Measurements from ENCODE around the gene DEFB112.

Gene DEFB112

GRCh38 chr6:50030777-50031562, 18.8 kb downstream of the DEFB112 start:
- H3K9ac ChIP-seq (ENCODE audit: insufficient read length): no peak overlapping the region
- TF ChIP-seq FOXP2 (optimal IDR thresholded peaks at IDR 0.05; ENCODE audit: control extremely low read depth, extremely low read length, insufficient read depth) (no peak), EZH2 (IDR thresholded peaks at IDR 0.05) (no peak), POLR2AphosphoS5 (IDR thresholded peaks at IDR 0.05; ENCODE audit: borderline replicate concordance, low read depth, low read length) (no peak)
- DNase-seq (ENCODE audit: low read depth, low spot score): no peak
- no peak overlapping the region for H3K27ac ChIP-seq
- no peaks in the 10 kb centered on the region for H3K9me3 ChIP-seq (ENCODE audit: low read depth, low read length)
- no peaks in the 10 kb centered on the region for H3K36me3 ChIP-seq (ENCODE audit: insufficient read depth, low read length)
- H3K4me3 ChIP-seq: no peak overlapping the region

GRCh38 chr6:50030350-50030749, 19.4 kb downstream of the DEFB112 start:
- Histone ChIP-seq H3K36me3 (ENCODE audit: insufficient read depth, low read length) (no peaks in the 10 kb centered on the region), H3K27ac (no peak overlapping the region), H3K9me3 (ENCODE audit: low read depth, low read length) (no peaks in the 10 kb centered on the region), H3K4me3 (no peak overlapping the region), H3K9ac (ENCODE audit: insufficient read length) (no peak overlapping the region)
- no peak for DNase-seq (ENCODE audit: low read depth, low spot score)
- no peak for TF ChIP-seq FOXP2 (optimal IDR thresholded peaks at IDR 0.05; ENCODE audit: control extremely low read depth, extremely low read length, insufficient read depth)
- TF ChIP-seq EZH2 (IDR thresholded peaks at IDR 0.05): no peak

DNA sequence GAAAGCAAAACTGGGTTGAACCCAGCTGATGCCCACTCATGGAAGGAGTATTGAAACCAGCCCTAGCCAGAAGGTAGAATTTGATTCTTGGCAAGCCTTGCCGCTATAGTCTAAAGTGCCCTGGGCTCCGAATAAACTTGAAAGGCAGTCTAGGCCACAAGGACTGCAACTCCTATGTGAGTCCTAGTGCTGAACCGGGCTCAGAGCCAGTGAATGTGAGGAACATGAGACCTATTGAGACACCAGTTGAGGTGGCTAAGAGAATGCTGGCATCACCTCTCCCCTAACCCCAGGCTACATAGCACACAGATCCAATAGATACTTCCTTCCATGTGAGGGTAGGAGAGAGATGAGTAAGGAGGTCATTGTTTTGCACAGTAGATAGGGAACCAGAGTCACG, 24.5 kb downstream of the DEFB112 start:
- H3K27ac ChIP-seq: no peak overlapping the region
- no peaks in the 10 kb centered on the region for H3K9me3 ChIP-seq (ENCODE audit: low read depth, low read length)
- DNase-seq (ENCODE audit: low read depth, low spot score): no peak
- H3K36me3 ChIP-seq (ENCODE audit: insufficient read depth, low read length): no peaks in the 10 kb centered on the region
- H3K4me3 ChIP-seq: no peak overlapping the region
- H3K9ac ChIP-seq (ENCODE audit: insufficient read length): no peak overlapping the region
- TF ChIP-seq EZH2 (IDR thresholded peaks at IDR 0.05) (no peak), POLR2AphosphoS5 (IDR thresholded peaks at IDR 0.05; ENCODE audit: borderline replicate concordance, low read depth, low read length) (no peak), FOXP2 (optimal IDR thresholded peaks at IDR 0.05; ENCODE audit: control extremely low read depth, extremely low read length, insufficient read depth) (no peak)

GRCh38 chr6:50021894-50022293, 27.8 kb downstream of the DEFB112 start, which contains the start of gene DEFB110:
TSS of gene DEFB110 (minus strand) at chr6:50021994. CDS start at chr6:50021935, 59 bp downstream.
- no peaks in the 10 kb centered on the region for H3K36me3 ChIP-seq (ENCODE audit: insufficient read depth, low read length)
- no peaks in the 10 kb centered on the region for H3K9me3 ChIP-seq (ENCODE audit: low read depth, low read length)
- DNase-seq (ENCODE audit: low read depth, low spot score): no peak
- H3K27ac ChIP-seq: no peak within 1 kb of the TSS
- no peak within 1 kb of the TSS for H3K4me3 ChIP-seq
- TF ChIP-seq FOXP2 (optimal IDR thresholded peaks at IDR 0.05; ENCODE audit: control extremely low read depth, extremely low read length, insufficient read depth) (no peak), POLR2AphosphoS5 (IDR thresholded peaks at IDR 0.05; ENCODE audit: borderline replicate concordance, low read depth, low read length) (no peak), EZH2 (IDR thresholded peaks at IDR 0.05) (no peak)
- no peak within 1 kb of the TSS for H3K9ac ChIP-seq (ENCODE audit: insufficient read length)

DNA sequence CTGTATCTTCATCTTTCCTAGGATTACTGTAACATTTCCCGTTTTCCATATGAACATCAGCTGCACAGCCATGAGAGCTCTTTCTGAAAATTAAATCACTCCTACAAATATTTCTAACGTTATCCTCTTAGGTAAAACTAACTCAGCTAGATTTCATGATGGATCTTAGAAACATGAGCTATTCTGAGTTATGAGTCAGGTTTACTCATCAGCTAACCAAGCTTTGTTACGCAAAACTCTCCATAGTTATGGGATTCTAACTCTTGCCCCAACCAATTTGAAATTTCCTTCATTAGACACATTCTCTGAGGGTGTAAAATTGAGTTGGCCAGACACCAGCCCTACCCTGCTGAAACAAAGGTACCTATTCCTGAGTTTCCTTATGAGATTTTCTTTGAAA, 41.9 kb downstream of the DEFB112 start:
- Histone ChIP-seq H3K27ac (no peak overlapping the region), H3K36me3 (ENCODE audit: insufficient read depth, low read length) (no peaks in the 10 kb centered on the region), H3K4me3 (no peak overlapping the region), H3K9ac (ENCODE audit: insufficient read length) (no peak overlapping the region), H3K9me3 (ENCODE audit: low read depth, low read length) (no peaks in the 10 kb centered on the region)
- no peak for TF ChIP-seq EZH2 (IDR thresholded peaks at IDR 0.05)
- no peak for TF ChIP-seq FOXP2 (optimal IDR thresholded peaks at IDR 0.05; ENCODE audit: control extremely low read depth, extremely low read length, insufficient read depth)
- no peak for TF ChIP-seq POLR2AphosphoS5 (IDR thresholded peaks at IDR 0.05; ENCODE audit: borderline replicate concordance, low read depth, low read length)
- DNase-seq (ENCODE audit: low read depth, low spot score): no peak

DNA sequence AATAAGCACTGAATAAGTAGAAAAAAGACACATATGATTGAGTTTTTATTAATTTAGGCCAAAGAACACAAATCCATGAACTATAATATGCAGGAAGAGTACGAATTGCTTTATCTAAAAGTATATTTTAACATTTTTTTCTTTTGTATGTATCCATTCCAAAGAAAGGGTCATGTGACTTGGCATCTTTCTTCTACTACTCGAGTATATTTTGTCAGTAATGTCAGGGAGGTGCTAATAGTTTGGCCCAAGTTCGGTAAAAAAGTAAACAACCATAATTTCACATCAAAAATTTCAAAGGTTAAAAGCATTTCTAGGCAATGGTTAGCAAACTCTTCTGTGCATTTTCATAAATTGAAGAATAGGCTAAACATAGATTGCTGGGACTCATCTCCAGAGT, 46.6 kb downstream of the DEFB112 start:
- TF ChIP-seq POLR2AphosphoS5 (IDR thresholded peaks at IDR 0.05; ENCODE audit: borderline replicate concordance, low read depth, low read length): no peak
- TF ChIP-seq EZH2 (IDR thresholded peaks at IDR 0.05): no peak
- no peak for TF ChIP-seq FOXP2 (optimal IDR thresholded peaks at IDR 0.05; ENCODE audit: control extremely low read depth, extremely low read length, insufficient read depth)
- no peak overlapping the region for H3K27ac ChIP-seq
- no peak overlapping the region for H3K4me3 ChIP-seq
- DNase-seq (ENCODE audit: low read depth, low spot score): no peak
- H3K36me3 ChIP-seq (ENCODE audit: insufficient read depth, low read length): no peaks in the 10 kb centered on the region
- no peaks in the 10 kb centered on the region for H3K9me3 ChIP-seq (ENCODE audit: low read depth, low read length)
- no peak overlapping the region for H3K9ac ChIP-seq (ENCODE audit: insufficient read length)

DNA sequence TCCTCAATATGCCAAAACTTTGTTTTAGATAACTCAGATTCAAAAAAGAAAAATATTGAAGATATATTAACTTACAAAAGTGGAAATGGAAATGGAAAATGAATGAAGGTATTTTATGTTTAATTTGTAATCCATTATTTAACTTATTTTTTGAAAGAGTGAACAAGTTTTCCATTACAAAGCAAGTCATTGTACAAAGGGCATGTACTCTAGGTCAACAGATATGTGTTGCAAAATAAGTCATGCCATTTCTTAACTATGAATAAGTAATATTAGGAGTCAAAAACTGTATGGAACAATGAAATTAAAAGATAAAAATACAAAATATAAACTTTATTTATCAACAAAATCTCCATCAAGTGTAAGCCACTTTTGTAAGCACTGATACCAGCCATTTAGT, 54.5 kb downstream of the DEFB112 start:
- no peak for DNase-seq (ENCODE audit: low read depth, low spot score)
- no peak overlapping the region for H3K9ac ChIP-seq (ENCODE audit: insufficient read length)
- no peak overlapping the region for H3K4me3 ChIP-seq
- TF ChIP-seq POLR2AphosphoS5 (IDR thresholded peaks at IDR 0.05; ENCODE audit: borderline replicate concordance, low read depth, low read length): no peak
- no peak for TF ChIP-seq EZH2 (IDR thresholded peaks at IDR 0.05)
- TF ChIP-seq FOXP2 (optimal IDR thresholded peaks at IDR 0.05; ENCODE audit: control extremely low read depth, extremely low read length, insufficient read depth): no peak
- H3K36me3 ChIP-seq (ENCODE audit: insufficient read depth, low read length): no peaks in the 10 kb centered on the region
- H3K27ac ChIP-seq: no peak overlapping the region
- H3K9me3 ChIP-seq (ENCODE audit: low read depth, low read length): no peaks in the 10 kb centered on the region

All from SK-N-MC (cell line).